Measurements from ENCODE around the gene AKR1C3.

AKR1C3 gene

GRCh38 chr10:5064656-5065055, 29.6 kb upstream of the AKR1C3 start:
- no peak for FAIRE-seq
- TF ChIP-seq CTCF (IDR thresholded peaks at IDR 0.05; ENCODE audit: insufficient read depth, missing control alignments), result no peak
- DNase-seq (ENCODE audit: insufficient read length, low spot score), result no peak

GRCh38 chr10:5068274-5068984, 25.8 kb upstream of the AKR1C3 start:
- FAIRE-seq (no peak), DNase-seq (ENCODE audit: insufficient read length, low spot score) (no peak)
- TF ChIP-seq CTCF (IDR thresholded peaks at IDR 0.05; ENCODE audit: insufficient read depth, missing control alignments), result no peak

- DNase-seq (ENCODE audit: insufficient read length, low spot score) (no peak), FAIRE-seq (no peak)
- TF ChIP-seq CTCF (IDR thresholded peaks at IDR 0.05; ENCODE audit: insufficient read depth, missing control alignments), result no peak
Measured at GRCh38 chr10:5070648-5071410, 23.4 kb upstream of the AKR1C3 start.

- DNase-seq (ENCODE audit: insufficient read length, low spot score) (no peak), FAIRE-seq (no peak)
- TF ChIP-seq CTCF (IDR thresholded peaks at IDR 0.05; ENCODE audit: insufficient read depth, missing control alignments), result no peak
Measured at GRCh38 chr10:5071411-5072198, 22.6 kb upstream of the AKR1C3 start.

GRCh38 chr10:5073659-5074058, 20.6 kb upstream of the AKR1C3 start:
- no peak for FAIRE-seq
- no peak for TF ChIP-seq CTCF (IDR thresholded peaks at IDR 0.05; ENCODE audit: insufficient read depth, missing control alignments)

GRCh38 chr10:5076615-5077014, 17.6 kb upstream of the AKR1C3 start:
- FAIRE-seq (no peak), DNase-seq (ENCODE audit: insufficient read length, low spot score) (no peak)
- no peak for TF ChIP-seq CTCF (IDR thresholded peaks at IDR 0.05; ENCODE audit: insufficient read depth, missing control alignments)

More at GRCh38 chr10:5073659-5074058, 20.6 kb upstream of the AKR1C3 start:
- DNase-seq (ENCODE audit: insufficient read length, low spot score), result no peak

Measured in D721Med (cell line).